Right atrium auricular region (tissue), 2 donors: ENCODE data around the gene TMEM101. TPM values are rescaled to one million over a fixed set of nuclear protein-coding genes. Genes with fewer than 3 reads are reported as not detected.
"Not testable (repeated sequence)": the region's sequence is repeated elsewhere in the genome, so short reads cannot be mapped to it uniquely, and the experiment has no call there.

Experiments used
- DNase-seq: peaks from one replicate; pipeline ENCODE4 v3.0.0-alpha.2; 2019; ENCODE audit warnings: low spot score
- H3K27ac ChIP-seq, 2 donors: fragments of 200-600 bp; sonication (generic); 1 replicate in 1 of 2; 2 replicates in 1 of 2; pipeline ENCODE4 v1.5.1; 2016 to 2019
- H3K27me3 ChIP-seq, 2 donors: fragments of 200-600 bp; sonication (generic); one replicate each; pipeline versions ENCODE4 v1.5.1 to v1.6.0; 2017 to 2019
- H3K36me3 ChIP-seq: fragments of 200-600 bp; sonication (generic); one replicate; pipeline ENCODE4 v1.5.1; 2016
- H3K4me1 ChIP-seq, 2 donors: fragments of 200-600 bp; sonication (generic); one replicate each; pipeline versions ENCODE4 v1.5.1 to v1.6.0; 2017 to 2019
- H3K4me3 ChIP-seq, 2 donors: fragments of 200-600 bp; sonication (generic); 1 replicate in 1 of 2; 2 replicates in 1 of 2; pipeline ENCODE4 v1.5.1; 2017 to 2019; ENCODE audit warnings: mild to moderate bottlenecking in 1 of 2, moderate library complexity in 1 of 2
- H3K9me3 ChIP-seq, 2 donors: fragments of 200-600 bp; sonication (generic); one replicate each; pipeline ENCODE4 v1.5.1; 2019
- CTCF ChIP-seq, 2 donors: fragments of 200-600 bp; sonication (generic); IDR thresholded peaks; one replicate each; pipeline ENCODE4 v1.5.1; 2019; ENCODE audit warnings: antibody characterized with exemption in 2 of 2
- total RNA-seq, 2 donors: library from RNA; depleted of rRNA; stranded (reverse); fragments of >200 nt; gene quantifications; one replicate each; pipeline ENCODE4 v1.1.0, GENCODE V29; 2016

Gene TMEM101
- total RNA-seq, 2 donors from 2014 or later, result 21.0 to 25.0 TPM

DNA sequence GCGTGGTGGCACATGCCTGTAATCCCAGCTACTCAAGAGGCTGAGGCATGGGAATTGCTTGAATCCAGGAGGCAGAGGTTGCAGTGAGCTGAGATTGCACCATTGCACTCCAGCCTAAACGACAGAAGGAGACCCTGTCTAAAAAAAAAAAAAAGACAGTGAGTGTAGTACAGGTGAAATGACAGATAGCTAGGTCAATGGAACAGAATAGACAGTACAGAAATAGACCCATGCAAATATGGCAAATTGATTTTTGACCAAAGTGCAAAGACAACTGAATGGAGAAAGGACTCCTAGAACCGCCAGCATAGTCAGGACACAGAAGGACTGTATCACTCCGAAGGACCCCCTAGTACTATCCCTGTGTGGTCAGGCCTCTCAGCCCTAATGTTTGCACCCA lies 44.4 kb downstream of the TMEM101 start:
- no peak for TF ChIP-seq CTCF (IDR thresholded peaks at IDR 0.05)
- DNase-seq, result no peak
- no peaks in the 10 kb centered on the region for H3K4me1 ChIP-seq
- no peaks in the 10 kb centered on the region for H3K27me3 ChIP-seq
- H3K36me3 ChIP-seq, result no peaks in the 10 kb centered on the region
- H3K4me3 ChIP-seq, result no peak overlapping the region
- H3K9me3 ChIP-seq, result no peaks in the 10 kb centered on the region
- no peak overlapping the region for H3K27ac ChIP-seq

- Histone ChIP-seq H3K4me1 (no peaks in the 10 kb centered on the region), H3K36me3 (no peaks in the 10 kb centered on the region), H3K4me3 (no peak overlapping the region), H3K27me3 (no peaks in the 10 kb centered on the region), H3K9me3 (no peaks in the 10 kb centered on the region), H3K27ac (no peak overlapping the region)
- DNase-seq, result no peak
- TF ChIP-seq CTCF (IDR thresholded peaks at IDR 0.05), result no peak
Observed at GRCh38 chr17:43967251-43967875, 47.4 kb downstream of the TMEM101 start.

- no peak for TF ChIP-seq CTCF (IDR thresholded peaks at IDR 0.05)
- H3K9me3 ChIP-seq, result no peaks in the 10 kb centered on the region
- no peaks in the 10 kb centered on the region for H3K4me1 ChIP-seq
- H3K4me3 ChIP-seq, result no peak overlapping the region
- no peak overlapping the region for H3K27ac ChIP-seq
- no peak for DNase-seq
- H3K36me3 ChIP-seq, result no peaks in the 10 kb centered on the region
- no peaks in the 10 kb centered on the region for H3K27me3 ChIP-seq
Observed at GRCh38 chr17:43966276-43966675, 48.5 kb downstream of the TMEM101 start.

DNA sequence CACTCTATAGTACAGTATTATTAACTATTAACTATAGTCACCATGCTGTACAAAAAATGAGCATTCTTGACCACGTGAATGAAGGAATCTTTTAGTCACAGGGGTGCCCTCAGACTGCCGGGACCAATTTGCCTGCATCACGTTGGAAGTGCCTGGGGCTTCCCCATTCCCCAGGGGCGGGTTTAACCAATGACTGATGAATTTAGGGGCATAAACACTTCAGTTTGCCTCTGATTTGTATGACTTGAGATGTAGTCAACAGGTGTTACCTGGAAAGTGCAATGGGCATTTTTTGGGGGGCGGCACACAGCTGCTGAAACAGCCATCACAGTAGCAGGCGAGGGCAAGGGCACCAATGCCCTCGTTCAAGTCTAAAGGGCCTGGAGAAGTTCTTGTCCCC lies 52.3 kb downstream of the TMEM101 start:
- TF ChIP-seq CTCF (IDR thresholded peaks at IDR 0.05), result no peak
- Histone ChIP-seq H3K27ac (no peak overlapping the region), H3K9me3 (no peaks in the 10 kb centered on the region), H3K4me3 (no peak overlapping the region), H3K27me3 (no peaks in the 10 kb centered on the region), H3K36me3 (no peaks in the 10 kb centered on the region), H3K4me1 (no peaks in the 10 kb centered on the region)
- DNase-seq, result no peak

- no peak overlapping the region for H3K27ac ChIP-seq
- H3K4me3 ChIP-seq, result no peak overlapping the region
- H3K27me3 ChIP-seq, result no peaks in the 10 kb centered on the region
- no peaks in the 10 kb centered on the region for H3K9me3 ChIP-seq
- no peaks in the 10 kb centered on the region for H3K4me1 ChIP-seq
- no peak for TF ChIP-seq CTCF (IDR thresholded peaks at IDR 0.05)
- no peaks in the 10 kb centered on the region for H3K36me3 ChIP-seq
- no peak for DNase-seq
Observed at GRCh38 chr17:43961954-43962353, 52.8 kb downstream of the TMEM101 start.

- H3K9me3 ChIP-seq, H3K4me3 ChIP-seq, H3K36me3 ChIP-seq, H3K27ac ChIP-seq, DNase-seq, H3K4me1 ChIP-seq, H3K27me3 ChIP-seq: not testable (repeated sequence)
Observed at GRCh38 chr17:43961292-43961691, 53.5 kb downstream of the TMEM101 start.

Other genes starting within 250 kb of the TMEM101 start
- 100 to 1,000 TPM; 151 to 175 TPM for gene DUSP3, start 236.0 kb downstream of the TMEM101 start, total RNA-seq
- not detected for gene CFAP97D1, start 234.5 kb downstream of the TMEM101 start, total RNA-seq
- gene MPP3, start 181.8 kb downstream of the TMEM101 start, total RNA-seq, result 10 to 100 TPM; 35.0 to 36.2 TPM
- gene CD300LG, start 167.8 kb downstream of the TMEM101 start, total RNA-seq, result 10 to 100 TPM; 11.8 to 30.4 TPM
- 10 to 100 TPM; 11.9 to 15.6 TPM for gene MPP2, start 107.4 kb downstream of the TMEM101 start, total RNA-seq
- not detected for gene PPY, start 72.5 kb downstream of the TMEM101 start, total RNA-seq
- not detected for gene PYY, start 61.0 kb downstream of the TMEM101 start, total RNA-seq
- 1 to 10 TPM; 1.7 to 4.5 TPM for gene NAGS, start 10.3 kb downstream of the TMEM101 start, total RNA-seq
- 10 to 100 TPM; 36.8 to 41.3 TPM for gene LSM12, start 51.7 kb upstream of the TMEM101 start, total RNA-seq
- 10 to 100 TPM; 36.0 to 41.1 TPM for gene G6PC3, start 55.8 kb upstream of the TMEM101 start, total RNA-seq
- gene HDAC5, start 108.7 kb upstream of the TMEM101 start, total RNA-seq, result 100 to 1,000 TPM in 1 of 2 donors, 10 to 100 TPM in 1; 80.0 to 138 TPM
- gene HROB, start 127.0 kb upstream of the TMEM101 start, total RNA-seq, result under 1 TPM; 0.59 to 0.94 TPM
- 1 to 10 TPM; 8.3 TPM for gene ASB16, start 155.7 kb upstream of the TMEM101 start, total RNA-seq
- gene TMUB2, start 172.0 kb upstream of the TMEM101 start, total RNA-seq, result 10 to 100 TPM; 26.4 to 26.6 TPM
- gene ATXN7L3, start 184.9 kb upstream of the TMEM101 start, total RNA-seq, result 10 to 100 TPM; 24.5 to 38.9 TPM
- gene UBTF, start 204.7 kb upstream of the TMEM101 start, total RNA-seq, result 10 to 100 TPM; 39.3 to 42.3 TPM